Measurements from ENCODE around the gene PNLIPRP3.

DNA sequence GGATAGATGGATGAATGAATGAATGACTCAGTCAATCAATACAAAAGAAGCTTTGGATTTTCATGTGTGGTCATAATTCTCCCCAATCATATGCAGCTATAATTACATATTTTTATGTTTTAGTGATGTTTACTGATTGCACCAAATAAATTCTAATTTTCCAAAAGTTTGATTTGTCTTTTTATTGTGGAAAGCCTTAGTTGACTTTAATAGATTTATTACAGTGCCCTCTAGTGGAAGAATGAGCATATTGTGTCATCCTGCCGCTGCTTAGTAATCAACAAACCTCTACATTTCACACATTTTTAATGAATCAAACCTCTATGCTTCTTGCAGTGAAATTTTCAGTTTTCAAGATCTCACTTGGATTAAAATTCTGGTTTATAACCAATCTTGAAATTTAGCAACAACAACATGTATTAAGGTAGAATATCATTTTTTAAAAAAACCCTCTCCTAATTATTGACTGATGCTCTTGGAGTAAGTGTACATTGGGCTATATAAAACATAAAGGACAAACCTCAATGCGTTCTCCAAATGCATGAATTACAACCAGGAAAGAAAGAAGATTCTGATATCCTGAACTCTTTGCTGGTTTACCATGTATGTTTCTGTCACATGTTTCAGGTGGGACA is 62.5 kb downstream of the PNLIPRP3 start:
- TF ChIP-seq EP300 (IDR thresholded peaks at IDR 0.05; ENCODE audit: borderline replicate concordance) (no peak), TAF1 (IDR thresholded peaks at IDR 0.05; ENCODE audit: low read depth) (no peak), TEAD4 (IDR thresholded peaks at IDR 0.05) (no peak), CREB1 (IDR thresholded peaks at IDR 0.05; ENCODE audit: low read depth) (no peak), NFIC (IDR thresholded peaks at IDR 0.05) (no peak)
- TF ChIP-seq, protein P1, sequence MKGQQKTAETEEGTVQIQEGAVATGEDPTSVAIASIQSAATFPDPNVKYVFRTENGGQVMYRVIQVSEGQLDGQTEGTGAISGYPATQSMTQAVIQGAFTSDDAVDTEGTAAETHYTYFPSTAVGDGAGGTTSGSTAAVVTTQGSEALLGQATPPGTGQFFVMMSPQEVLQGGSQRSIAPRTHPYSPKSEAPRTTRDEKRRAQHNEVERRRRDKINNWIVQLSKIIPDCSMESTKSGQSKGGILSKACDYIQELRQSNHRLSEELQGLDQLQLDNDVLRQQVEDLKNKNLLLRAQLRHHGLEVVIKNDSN (IDR thresholded peaks at IDR 0.05), result no peak
